ENCODE data around the gene FFAR2.

The FFAR2 gene

GRCh38 chr19:35486268-35486708, 38.2 kb downstream of the FFAR2 start:
- no peak for TF ChIP-seq CTCF (IDR thresholded peaks at IDR 0.05; ENCODE audit: low read length, missing control alignments)
- DNase-seq (ENCODE audit: low read depth) = no peak
- no peak overlapping the region for H3K4me3 ChIP-seq (replicated peaks; ENCODE audit: low read depth, low read length)

GRCh38 chr19:35487656-35488182, 39.7 kb downstream of the FFAR2 start:
- no peak overlapping the region for H3K4me3 ChIP-seq (replicated peaks; ENCODE audit: low read depth, low read length)
- no peak for TF ChIP-seq CTCF (IDR thresholded peaks at IDR 0.05; ENCODE audit: low read length, missing control alignments)
- no peak for DNase-seq (ENCODE audit: low read depth)

GRCh38 chr19:35488677-35489076, 40.6 kb downstream of the FFAR2 start:
- no peak for TF ChIP-seq CTCF (IDR thresholded peaks at IDR 0.05; ENCODE audit: low read length, missing control alignments)
- no peak for DNase-seq (ENCODE audit: low read depth)
- no peak overlapping the region for H3K4me3 ChIP-seq (replicated peaks; ENCODE audit: low read depth, low read length)

DNA sequence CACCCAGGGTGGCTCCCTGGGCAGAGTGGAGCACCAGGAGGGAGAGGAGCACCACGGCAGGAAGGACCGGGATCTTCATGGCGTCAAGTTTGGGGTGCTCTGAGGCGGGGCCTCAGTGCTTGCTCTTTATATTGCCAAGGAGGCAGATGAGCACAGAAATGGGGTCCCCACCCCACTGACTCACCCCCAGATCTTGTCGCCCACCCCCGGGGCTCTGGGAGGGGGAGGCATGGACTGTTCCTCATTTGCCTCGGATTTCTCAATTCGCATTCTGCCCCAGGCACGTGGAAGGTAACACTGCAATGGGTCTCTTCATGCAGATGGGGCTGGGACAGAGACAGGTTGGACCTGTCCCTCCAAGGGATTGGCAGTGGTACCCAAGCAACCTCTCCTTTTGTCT, 42.3 kb downstream of the FFAR2 start, which contains the start of gene KRTDAP:
TSS of gene KRTDAP (minus strand) at position 101 of the 400 bp plus-strand sequence. CDS start at position 79, 22 bp downstream.
- DNase-seq (ENCODE audit: low read depth) = no peak
- H3K4me3 ChIP-seq (replicated peaks; ENCODE audit: low read depth, low read length) = no peak within 1 kb of the TSS
- TF ChIP-seq CTCF (IDR thresholded peaks at IDR 0.05; ENCODE audit: low read length, missing control alignments) = no peak

- no peak overlapping the region for H3K4me3 ChIP-seq (replicated peaks; ENCODE audit: low read depth, low read length)
- TF ChIP-seq CTCF (IDR thresholded peaks at IDR 0.05; ENCODE audit: low read length, missing control alignments) = no peak
- no peak for DNase-seq (ENCODE audit: low read depth)
Measured at GRCh38 chr19:35491836-35492360, 43.8 kb downstream of the FFAR2 start.

DNA sequence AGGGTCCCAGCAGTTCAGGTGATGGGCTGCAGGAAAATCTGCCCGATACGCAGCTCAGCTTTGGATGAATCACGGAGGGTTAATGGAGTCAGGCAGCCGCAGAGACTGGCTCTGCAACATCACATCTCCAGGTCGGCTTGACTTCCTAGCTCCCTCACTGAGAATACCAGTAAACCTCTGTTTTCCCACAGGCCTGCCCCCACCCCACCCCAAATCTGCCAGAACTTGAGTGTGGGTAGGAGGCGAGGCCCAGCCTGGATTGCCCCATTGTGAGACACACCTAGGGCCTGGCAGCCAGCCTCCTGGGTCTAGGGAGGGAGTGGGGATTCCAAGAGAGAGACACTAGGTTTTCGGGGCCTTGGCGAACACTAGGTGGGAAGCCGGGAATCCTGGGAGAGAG, 45.9 kb downstream of the FFAR2 start:
- DNase-seq (ENCODE audit: low read depth) = no peak
- TF ChIP-seq CTCF (IDR thresholded peaks at IDR 0.05; ENCODE audit: low read length, missing control alignments) = no peak
- H3K4me3 ChIP-seq (replicated peaks; ENCODE audit: low read depth, low read length) = no peak overlapping the region

All from fibroblast of pulmonary artery (primary cell).